Endothelial cell of hepatic sinusoid (primary cell): ENCODE data around the gene SOX5.

ENCODE experiments used
- in situ Hi-C: cut with HindIII; loops from 2 replicates; pipeline ENCODE4 v1.10.0; 2017; ENCODE audit warnings: low sequenced_read_pairs

SOX5 gene

DNA sequence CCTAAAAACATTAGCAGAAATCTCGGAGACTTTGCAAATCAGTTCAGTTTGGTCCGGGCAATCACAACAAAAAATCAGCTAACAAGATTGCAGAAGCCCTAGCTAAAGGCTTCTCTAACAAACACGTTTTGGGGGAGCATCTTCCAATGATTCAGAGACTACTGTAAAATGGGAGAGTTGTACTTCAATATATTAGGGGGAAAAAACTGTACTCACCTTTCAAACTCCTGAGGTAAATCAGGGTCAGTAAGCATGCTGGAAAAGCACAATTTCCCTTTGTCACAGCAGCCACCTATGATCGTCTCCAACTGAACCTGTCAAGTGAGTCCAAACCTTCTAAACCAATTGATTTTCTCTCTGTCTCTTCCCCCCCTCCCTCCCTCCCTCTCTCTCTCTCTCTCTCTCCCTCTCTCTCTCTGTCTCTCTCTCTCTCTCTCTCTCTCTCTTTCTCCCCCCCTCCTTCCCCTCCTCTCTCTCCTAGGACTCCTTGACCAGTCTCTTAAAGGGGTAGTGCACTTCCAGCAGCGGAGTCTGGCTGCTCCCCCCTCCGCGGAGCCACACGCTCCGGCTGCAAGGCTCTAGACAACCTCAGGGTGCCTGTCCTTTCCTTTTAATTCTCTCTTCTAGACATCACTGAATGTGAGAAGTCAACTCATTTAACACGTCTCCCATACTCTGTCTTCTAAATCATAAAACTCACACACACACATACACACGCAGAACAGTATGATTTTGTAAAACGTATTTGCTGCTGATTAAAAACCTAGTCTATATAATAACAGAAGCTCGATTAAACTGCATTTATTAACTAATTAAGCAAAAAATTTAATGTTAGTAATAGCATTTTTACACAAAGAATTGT lies at the start of gene SOX5:
TSS of gene SOX5 (minus strand) at position 323 of the 862 bp plus-strand sequence. CDS start at position 254, 69 bp downstream.
- in situ Hi-C loops, result no loop called here

DNA sequence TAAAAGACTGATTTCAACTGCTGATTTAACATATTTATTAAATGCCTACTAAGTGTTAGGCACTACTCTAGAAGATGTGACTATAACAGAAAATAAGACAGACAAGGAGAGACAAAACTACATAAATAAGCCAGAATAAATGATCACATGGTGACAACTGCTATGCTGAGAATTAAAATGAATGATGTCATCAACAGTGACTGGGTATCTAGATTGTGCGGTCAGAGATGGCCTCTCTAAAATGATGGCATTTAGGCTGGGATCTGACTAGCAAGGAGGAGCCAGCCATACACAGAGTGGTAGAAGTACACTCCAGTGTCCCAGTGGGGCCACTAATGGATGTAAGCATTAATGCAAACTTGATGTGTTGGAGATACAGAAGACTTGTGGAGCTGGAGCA lies 37.6 kb upstream of the SOX5 start:
- in situ Hi-C loops, result no loop called here

DNA sequence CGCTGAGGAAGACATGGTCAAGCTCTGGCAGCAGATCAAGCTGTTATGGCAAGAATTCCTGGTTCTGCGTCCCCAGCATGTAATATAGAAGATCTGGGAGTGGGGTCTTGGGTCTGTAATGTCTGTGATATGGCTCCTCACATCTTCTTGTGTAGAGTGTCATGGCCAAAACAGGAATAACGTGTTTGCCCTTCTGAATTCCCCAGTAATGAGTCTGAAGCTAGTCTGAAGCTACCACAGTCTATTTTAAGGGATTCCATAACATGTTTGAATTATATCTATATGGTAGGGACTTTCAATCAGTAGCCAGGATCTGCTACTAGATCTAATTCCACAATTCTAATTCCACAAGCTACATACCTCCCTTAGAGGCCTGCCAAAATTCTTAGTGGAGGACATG lies 31.4 kb upstream of the SOX5 start:
- in situ Hi-C loops, result no loop called here

DNA sequence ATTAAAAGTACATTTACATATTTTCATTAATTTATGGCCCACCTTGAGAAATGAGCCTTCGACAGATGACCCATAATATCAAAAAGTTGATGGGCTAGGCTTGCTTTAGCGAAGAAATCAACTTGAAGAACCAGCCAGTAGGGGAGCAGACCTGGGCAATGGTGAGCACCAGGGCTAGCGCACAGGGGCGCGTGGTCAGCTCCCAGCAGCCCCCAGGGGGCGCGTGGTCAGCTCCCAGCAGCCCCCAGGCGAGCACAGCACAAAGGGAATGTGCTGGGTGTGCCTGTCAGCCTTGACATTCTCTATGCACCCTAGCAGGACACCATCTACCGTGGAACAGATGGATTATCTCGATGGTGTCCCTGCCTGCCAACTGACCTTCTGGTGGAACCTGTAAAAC lies 15.3 kb upstream of the SOX5 start:
- in situ Hi-C loops, result no loop called here

DNA sequence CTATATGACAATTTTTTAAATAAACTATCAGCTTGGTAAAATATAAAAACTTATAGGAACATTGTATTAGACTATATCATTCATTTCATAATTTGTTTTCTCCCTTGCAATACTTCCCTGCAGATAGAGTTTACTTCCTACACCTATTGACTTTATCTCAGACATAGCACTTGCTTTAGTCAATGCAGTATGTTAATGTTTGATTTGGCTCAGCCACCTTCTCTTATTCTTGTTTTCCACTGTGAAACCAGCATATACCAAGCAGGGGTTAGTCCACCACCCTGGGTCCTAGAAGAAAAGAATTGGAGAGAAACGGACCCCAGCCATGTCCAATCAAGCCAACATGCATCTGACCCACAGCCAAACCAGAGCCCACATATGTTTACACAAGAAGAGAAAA lies 10.4 kb upstream of the SOX5 start:
- in situ Hi-C loops, result no loop called here

DNA sequence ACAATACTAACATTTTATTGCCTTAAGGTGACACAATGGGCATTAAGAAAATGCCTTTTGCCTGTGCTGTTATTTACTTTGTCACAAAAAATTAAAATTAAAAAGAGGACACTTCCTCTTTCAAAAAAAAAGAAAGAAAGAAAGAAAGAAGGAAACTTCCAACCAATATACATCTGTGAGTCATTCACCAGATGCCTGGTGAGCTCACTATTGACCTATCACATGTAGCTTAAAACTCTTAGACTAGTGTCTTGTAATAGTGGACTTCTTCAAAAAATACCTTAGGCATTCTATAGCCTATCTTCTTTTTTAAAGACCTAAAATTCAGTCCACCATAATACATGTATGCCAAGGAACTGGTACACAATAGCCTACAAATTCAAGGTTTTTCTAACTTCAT lies 4.9 kb upstream of the SOX5 start:
- in situ Hi-C loops, result no loop called here

DNA sequence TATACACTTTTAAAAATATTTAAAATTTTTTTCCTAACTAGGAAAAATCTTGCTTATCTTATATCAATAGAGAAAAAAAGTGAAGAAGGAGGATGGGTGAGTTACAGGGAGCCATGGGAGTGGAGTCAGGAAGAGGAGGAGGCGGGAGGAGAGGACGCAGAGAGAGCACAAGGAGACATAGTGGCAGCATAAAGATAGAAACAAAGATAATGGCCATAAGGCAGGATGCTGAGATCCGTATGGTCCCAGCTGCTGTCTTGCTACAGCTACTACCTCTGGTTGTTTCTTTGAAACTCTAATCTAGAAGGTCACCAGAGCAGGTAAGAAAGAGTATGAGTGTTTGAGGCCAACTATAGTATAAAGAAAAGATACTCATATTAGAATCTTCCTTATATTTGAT lies 2.6 kb upstream of the SOX5 start:
- in situ Hi-C loops, result no loop called here

DNA sequence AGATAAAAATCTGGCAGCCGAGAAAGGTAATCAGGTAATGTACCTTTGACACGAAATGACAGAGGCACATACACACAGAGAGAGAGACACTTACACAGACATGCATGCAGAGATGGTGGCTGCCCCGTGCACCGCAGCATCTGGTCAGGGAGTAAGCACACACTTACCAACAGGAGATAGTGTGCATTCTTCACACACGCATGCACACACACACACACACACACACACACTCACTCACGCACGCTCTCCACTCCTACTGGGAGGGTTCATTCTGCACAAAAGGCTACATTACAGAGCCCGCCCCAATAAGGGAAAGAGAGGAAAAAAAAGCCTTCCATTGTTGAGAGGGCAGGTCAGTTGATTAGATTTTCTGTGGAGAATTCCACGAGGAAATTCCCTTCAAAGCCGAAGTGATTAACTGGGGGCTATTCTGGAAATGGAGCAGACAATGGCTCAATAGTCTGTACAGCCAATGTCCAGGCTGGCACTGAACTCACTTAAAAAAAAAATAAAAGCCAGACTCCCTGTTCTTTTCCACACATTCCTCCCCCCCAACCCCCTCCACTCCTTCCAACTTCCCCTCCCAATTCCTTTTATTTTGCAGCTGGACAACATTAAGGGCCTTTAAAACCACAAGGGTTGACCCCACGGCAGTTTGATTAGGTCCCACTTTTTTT lies 1.4 kb upstream of the SOX5 start:
- in situ Hi-C loops, result no loop called here

DNA sequence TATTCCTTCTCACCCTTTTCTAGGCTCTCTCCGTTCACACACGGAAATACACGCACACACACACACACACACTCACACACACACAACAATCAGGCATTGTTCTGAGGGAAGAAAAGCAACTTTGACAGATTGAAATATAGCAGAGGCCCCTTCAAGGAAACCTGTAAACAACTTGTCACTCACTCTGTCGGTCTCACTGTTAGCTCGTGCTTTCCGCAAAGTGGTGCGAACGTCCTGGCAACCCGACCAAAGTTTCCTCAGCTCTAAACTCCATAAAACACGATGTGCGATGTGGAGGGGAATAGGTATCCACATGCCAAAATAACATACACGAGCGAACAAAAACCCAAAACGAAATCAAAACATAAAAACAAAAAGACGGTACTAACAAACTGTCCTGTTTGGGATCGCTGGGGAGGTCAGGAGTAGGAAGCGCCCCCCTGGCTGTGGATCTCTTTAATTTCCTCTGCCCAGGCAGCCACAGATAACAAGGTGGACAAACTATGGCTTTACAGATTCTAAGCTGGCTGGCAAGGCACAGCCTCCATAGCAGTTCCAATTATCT lies 822 bp upstream of the SOX5 start:
- in situ Hi-C loops, result no loop called here

DNA sequence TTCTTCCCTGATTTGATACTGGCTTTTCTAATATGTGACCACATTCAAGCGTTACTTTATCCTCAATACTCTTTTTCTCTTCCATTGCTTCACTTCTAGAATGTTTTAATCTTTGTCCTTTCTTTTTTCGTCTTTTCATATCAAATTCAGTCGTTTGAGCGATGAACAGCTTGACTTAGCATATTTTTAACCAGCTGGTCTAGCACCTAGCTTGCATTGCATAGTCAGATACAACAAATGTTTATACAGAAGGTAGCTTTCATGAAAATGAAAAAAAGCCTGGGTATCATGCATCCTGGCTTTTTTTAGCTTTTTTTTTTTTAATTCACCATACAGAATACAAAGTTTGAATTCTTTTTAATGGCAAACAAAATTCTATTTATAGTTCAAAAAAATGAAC lies 1.2 kb downstream of the SOX5 start:
- in situ Hi-C loops, result no loop called here

DNA sequence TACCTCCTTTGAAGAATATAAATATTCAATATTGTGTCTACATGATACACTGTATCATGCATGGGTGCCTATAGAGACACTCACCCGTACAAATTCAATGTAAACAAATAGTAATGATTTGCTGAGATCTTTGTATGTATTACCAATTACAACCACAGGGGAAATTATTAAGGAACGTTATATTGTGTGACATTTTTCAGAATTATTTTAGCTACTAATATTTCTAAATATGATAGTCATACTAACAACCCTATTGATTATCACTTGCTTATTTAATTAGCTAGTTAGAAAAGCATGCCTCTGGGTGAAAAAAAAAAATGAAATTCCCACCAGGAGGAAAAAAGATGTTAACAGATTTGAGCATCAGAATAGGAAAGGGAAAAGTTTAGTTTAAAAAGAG lies 2.1 kb downstream of the SOX5 start:
- in situ Hi-C loops, result no loop called here

DNA sequence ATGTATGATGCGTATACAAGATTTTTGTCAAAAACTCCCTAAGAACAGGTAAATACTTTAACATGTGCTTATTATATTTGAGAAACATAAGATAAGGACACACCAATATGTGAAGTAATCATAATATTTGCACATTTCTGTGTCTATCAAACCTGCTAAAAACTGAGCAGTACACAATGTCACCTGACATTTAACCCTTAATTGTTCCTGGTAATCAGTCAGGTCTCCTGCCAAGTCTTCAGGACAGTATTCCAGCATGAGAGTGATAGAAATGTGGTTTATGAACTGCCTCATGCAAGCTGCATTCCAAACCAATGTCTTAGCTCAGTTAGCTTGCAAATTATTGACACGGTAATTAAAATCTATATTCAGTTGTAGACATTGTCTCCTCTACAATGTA lies 4.2 kb downstream of the SOX5 start:
- in situ Hi-C loops, result no loop called here

DNA sequence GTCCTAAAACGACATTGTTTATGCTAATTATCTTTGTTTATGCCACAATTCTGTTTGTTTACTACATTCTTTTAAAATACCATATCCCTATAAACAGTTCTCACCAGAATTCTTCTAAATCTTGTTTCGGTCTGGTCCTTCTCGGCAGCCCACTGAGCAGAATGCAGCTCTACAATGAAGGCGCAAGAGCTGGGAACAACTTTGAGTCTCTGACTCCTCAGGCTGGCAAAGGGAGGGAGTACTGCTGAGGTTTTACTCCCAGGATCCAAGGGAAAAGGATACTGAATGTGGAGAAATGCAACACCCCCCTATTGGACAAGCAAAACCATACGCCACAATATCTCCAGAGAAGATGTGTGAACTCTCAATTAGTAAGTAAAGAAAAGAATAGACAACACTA lies 5.4 kb downstream of the SOX5 start:
- in situ Hi-C loops, result no loop called here

DNA sequence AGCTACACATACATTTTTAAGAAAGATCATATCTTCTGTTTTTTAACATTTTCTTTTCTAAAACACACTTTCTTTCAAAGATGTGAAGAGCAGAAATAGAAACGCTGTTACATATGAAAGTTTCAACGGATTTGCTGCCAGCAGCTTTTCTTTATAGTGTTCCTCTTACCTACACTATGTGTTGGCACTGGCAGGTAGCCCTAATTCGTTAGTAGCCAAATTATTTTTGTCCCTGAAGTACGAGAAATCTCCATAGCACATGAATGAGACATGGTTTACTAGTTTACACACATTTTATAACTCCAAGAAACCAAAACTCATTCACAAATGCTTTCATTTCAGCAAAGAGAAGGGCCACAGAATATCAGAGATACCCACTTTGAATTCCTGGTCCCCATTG lies 6.6 kb downstream of the SOX5 start:
- in situ Hi-C loops, result no loop called here

DNA sequence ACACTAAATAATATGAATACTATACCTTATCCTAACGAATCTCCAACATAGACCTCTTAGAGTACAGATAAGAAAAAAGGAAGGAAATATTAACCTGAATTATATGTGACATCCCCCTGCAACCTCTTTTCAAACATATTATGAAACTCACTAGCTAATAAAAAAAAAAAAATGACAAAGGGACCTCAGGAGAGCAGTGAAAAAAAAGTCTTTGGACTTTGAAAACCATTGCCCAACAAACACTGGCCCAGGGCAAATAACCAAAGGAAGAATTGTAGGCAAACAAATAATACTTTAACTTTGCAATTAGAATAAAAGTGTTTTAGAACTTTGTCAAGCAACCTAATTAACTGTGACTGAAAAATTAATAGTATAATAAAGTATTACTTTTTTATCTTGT lies 7.7 kb downstream of the SOX5 start:
- in situ Hi-C loops, result no loop called here

DNA sequence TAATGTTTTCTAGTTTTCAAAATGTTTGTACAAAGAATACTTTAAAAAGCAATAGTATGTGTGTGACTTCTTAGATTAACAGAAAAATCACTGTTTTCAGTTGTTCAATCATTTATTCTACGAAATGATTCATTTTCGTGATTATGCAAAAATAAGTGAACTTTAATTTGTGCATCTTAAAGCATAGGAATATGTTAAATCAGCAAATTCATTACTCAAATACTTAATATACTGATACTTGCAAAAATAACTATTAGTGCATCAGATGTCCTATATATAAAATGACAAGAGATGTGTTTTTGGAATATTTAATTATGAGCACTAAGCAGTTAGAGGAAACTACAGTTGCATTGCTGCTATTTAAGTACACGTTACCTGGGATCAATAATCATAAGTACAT lies 11.0 kb downstream of the SOX5 start:
- in situ Hi-C loops, result no loop called here

DNA sequence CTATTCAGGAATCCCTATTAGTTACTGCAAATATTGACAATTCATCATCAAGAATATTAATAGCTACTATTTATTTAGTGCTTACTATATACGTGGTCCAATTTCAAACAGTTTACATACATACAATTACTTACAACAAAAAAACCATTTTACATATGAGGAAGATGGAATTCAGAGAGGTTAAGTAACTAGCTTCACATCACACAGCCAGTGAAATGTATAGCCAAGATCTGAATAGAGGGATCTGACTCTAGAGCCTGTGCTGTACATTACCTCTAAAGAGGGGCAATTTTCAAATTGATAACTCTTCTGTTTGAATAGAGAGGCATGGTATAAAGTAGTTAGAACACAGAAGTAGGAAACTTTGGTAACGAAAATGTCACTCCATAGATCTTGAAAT lies 18.3 kb downstream of the SOX5 start:
- in situ Hi-C loops, result no loop called here

DNA sequence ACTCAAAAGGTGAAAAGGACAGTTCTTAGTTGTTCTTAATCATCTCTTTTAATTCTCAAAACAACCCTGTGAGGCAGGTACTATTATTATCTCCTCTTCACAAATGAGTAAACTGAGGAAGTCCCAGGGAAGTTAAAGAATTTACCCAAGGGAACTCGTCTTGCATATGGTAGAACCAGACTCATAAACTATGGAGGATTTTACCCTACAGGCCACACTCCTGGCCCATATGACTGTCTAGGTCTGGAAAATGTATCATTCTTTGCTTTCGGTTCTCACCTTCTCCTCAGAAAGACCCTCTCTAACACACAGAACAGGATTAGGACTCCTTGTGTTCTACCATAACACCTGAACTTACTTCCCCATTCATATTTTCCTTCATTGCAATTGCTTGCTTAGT lies 18.9 kb downstream of the SOX5 start:
- in situ Hi-C loops, result no loop called here

DNA sequence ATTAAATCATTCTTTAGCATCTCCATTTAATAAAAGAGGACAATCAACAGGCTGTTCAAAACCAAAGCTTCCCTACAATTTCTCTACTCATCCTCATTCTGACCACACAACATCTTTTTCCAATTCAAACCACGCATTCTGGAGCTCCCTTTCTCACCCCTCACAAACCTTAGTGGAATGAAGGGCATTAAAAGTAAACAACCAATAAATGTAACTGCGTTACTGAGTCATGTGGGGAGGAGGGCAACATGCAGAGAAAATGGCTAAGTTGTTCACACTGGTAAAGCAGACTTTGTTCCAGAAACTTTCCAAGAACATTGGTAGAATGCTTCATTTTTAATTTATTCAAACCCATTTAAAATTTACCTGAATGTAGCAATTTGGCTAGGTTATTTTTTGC lies 19.6 kb downstream of the SOX5 start:
- in situ Hi-C loops, result no loop called here

DNA sequence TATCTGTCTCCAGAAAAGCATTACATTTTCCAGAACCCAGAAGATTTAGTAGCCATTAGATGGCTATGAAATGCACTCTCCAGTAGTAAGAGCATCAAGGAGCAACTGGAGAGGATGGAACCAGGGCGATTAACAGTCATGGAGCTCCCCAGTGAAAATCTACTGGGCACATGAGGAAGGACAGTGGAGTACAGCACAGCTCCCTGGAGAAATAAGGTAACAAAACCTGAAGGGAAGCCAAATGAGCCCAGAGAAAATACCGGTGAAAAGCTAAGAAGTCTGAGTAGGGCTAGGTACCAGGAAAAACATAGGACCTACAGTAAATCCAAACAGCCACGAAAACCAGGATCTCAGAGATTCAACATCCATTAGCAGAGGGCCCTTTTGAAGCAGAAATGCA lies 21.6 kb downstream of the SOX5 start:
- in situ Hi-C loops, result no loop called here

DNA sequence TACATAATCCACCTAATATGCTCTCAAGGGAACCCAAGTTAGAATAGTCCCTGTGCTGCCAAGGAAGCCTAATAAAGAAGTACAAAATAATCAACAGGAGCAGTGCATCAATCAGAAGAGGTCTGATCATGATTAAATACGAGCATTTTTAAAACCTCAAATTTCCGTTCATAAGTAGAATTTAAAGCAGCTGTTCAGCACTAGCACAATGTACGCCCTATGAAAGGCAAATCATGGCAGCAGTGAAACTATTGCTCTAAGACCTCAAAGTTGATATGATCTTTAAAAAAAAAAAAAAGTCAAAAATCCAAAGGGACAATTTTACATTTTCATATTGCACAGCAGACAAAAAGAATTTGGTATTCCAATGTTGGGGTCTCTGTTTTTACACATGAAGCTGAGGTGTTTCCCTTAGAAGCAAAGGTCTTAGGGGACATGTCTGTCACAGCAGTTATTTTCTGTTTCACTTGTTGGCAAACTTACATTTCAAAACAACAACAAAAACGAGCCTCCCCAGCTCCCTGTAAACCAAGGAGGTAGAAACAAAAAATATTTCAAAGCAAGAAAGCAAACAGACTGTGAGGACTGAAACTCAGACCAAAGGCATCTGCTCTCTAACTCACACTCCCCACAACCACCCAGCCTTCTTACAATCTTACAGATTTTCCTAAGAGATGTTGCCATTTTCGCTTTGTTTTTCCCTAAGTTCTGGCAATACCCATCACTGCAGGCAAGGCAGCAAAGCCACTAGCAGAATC lies 28.2 kb downstream of the SOX5 start:
- in situ Hi-C loops, result loop anchor here (5.0 kb wide), 1 partner anchor 39 kb away; no protein-coding TSS in a partner anchor
